Astrocyte of the cerebellum (primary cell): ENCODE data around the gene PDLIM7.

ENCODE experiments used
- DNase-seq: peaks from one replicate; pipeline ENCODE4 v3.0.0-alpha.2; 2011; ENCODE audit warnings: low read depth
- H3K4me3 ChIP-seq: 2 replicates; pipeline ENCODE4 v1.5.1; 2011; ENCODE audit warnings: mild to moderate bottlenecking, low read depth, low read length, moderate library complexity
- in situ Hi-C: cut with HindIII; loops from 2 replicates; pipeline ENCODE4 v1.10.0; 2017; ENCODE audit warnings: low sequenced_read_pairs
- TF ChIP-seq, protein P1 (sequence below): IDR thresholded peaks from 2 replicates; pipeline ENCODE4 v1.5.1; 2012; ENCODE audit warnings: low read length, low read depth, moderate library complexity, mild to moderate bottlenecking; ENCODE audit errors: missing control alignments

Gene PDLIM7

DNA sequence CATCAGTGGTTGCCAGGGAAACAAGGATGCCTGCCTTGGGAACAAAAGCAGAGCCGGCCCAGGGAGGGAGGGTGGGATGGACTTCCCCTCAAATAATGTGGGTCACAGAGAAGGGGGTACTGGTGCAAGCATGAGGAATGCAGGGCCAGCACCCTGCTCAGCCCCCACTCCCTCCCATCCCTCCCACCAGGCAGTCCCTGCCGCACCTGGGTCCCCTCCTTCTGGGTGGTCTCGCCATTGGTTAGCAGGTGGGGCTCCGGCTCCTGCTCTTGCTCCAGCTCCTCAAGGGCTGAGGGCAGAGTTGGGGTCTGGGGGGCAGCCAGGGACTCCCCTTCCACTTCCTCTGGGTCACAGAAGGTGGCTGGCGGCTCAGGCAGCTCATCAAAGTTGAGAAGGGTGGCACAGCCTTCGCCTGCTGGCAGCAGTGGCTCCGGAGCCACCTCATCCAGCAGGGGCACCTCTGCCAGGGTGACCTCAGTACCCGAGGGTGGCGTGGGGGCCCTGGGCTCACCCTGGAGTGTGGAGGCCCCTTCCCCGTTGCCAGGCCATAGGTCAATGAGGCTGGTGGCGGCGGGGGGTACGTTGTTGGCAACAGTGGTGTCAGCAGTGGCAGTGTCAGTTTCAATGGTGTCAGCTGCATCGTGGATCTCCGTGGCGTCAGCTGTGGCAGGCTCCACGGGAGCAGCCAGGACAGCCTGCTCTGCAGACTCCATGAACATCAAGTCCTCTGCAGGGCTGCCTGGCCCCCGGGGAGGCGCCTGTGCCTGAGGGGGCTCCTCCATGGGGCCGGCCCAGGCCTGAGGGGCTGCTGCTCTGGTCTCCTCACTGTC, 39.3 kb downstream of the PDLIM7 start:
- TF ChIP-seq, protein P1, sequence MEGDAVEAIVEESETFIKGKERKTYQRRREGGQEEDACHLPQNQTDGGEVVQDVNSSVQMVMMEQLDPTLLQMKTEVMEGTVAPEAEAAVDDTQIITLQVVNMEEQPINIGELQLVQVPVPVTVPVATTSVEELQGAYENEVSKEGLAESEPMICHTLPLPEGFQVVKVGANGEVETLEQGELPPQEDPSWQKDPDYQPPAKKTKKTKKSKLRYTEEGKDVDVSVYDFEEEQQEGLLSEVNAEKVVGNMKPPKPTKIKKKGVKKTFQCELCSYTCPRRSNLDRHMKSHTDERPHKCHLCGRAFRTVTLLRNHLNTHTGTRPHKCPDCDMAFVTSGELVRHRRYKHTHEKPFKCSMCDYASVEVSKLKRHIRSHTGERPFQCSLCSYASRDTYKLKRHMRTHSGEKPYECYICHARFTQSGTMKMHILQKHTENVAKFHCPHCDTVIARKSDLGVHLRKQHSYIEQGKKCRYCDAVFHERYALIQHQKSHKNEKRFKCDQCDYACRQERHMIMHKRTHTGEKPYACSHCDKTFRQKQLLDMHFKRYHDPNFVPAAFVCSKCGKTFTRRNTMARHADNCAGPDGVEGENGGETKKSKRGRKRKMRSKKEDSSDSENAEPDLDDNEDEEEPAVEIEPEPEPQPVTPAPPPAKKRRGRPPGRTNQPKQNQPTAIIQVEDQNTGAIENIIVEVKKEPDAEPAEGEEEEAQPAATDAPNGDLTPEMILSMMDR = no peak
- DNase-seq = no peak
- in situ Hi-C loops = no loop called here
- H3K4me3 ChIP-seq = no peak overlapping the region

DNA sequence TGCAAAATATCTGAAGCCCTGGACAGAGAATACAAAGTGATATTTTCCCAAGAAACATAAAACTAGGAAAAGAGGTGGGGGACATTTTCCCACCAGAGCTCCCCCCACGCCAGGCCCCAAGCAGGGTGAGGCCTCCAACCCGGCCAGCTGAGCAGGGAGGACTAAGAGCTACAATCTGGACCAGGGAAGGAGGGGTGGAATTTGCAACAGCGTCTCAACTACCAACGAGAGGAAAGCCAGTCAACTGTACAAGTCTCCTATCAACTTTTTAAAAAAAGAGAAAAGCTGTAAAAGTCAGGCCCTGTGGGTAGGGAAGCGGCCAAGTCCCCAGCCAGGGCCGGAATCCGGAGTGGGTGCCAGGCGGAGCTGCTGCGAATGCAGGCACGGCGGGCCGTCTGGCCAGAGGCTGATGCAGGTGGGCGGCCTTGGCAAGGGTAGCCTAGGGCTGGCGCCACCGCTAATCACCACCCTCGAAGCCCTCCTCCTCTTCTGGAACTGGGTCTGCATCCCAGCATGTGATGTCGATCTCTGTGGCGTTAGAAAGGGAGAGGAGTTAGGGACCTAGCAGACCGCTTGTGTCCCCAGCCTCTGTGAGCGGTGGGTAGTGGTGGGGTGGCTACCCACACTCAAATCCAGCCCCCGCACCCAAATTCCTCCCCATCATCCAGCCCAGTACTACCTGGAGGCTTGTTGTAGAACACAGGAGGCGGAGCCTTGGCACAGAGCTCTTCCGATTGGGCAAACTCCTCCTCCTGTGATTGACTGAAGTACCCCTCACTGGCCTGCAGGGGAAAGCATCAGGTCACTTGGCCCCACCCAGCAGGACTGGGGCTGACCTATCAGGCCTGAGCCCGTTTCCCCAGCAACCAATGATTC, 40.2 kb downstream of the PDLIM7 start:
- TF ChIP-seq, protein P1 = peak; percentile 73
- peak; percentile 95 for DNase-seq
- no peak overlapping the region for H3K4me3 ChIP-seq
- in situ Hi-C loops = no loop called here

DNA sequence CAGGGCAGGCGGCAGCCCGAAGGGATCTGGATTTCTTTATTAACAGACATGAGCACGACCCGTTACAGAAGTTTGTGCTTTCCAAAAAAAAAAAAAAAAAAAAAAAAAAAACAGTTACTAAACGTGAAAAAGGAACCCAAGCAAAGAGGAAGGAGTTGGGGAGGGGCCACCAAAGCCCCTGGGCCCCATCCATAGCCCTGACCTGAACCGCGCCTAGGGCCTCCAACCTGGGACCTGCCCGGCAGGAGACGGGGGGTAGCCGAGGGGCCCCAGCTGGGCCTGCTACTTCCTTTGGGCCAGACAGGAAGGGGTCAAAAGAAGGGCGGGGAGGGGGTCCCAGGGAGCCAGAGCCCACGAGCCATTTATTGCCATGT, 40.8 kb downstream of the PDLIM7 start:
- no peak for DNase-seq
- TF ChIP-seq, protein P1 = no peak
- in situ Hi-C loops = no loop called here

DNA sequence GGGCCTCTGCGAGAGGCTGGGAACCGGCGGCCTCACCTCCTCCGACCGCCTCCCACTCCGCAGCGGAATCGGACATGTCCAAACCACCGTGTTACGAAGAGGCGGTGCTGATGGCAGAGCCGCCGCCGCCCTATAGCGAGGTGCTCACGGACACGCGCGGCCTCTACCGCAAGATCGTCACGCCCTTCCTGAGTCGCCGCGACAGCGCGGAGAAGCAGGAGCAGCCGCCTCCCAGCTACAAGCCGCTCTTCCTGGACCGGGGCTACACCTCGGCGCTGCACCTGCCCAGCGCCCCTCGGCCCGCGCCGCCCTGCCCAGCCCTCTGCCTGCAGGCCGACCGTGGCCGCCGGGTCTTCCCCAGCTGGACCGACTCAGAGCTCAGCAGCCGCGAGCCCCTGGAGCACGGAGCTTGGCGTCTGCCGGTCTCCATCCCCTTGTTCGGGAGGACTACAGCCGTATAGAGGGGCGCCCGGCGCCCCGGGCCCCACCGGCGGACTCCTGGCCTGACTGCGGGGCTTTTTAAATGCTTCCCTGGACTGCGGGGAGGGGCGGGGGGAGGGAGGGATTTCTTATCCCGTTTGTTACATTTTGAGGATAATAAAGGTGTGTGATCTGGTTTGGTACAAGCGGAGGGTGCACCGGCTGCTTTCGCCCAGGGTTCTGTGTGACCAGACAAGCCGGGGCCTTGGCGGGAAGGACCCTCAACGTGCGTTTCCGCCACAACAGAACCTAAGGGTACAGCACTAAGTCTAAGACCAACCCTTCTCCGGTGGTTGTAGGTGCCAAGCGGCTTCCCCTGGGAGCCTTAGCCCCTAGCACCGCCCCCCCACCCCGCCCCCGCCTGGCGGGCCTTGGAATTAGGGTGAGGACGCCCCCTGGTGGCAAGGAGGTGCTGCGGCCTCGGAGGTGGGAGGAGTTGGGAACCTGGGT, 41.5 kb downstream of the PDLIM7 start:
- TF ChIP-seq, protein P1 = peak; percentile 94
- H3K4me3 ChIP-seq = peak overlapping the region; percentile 34
- DNase-seq = peak; percentile 79
- in situ Hi-C loops = no loop called here

More for the DNA sequence above, 40.8 kb downstream of the PDLIM7 start:
- H3K4me3 ChIP-seq = no peak overlapping the region

DNA sequence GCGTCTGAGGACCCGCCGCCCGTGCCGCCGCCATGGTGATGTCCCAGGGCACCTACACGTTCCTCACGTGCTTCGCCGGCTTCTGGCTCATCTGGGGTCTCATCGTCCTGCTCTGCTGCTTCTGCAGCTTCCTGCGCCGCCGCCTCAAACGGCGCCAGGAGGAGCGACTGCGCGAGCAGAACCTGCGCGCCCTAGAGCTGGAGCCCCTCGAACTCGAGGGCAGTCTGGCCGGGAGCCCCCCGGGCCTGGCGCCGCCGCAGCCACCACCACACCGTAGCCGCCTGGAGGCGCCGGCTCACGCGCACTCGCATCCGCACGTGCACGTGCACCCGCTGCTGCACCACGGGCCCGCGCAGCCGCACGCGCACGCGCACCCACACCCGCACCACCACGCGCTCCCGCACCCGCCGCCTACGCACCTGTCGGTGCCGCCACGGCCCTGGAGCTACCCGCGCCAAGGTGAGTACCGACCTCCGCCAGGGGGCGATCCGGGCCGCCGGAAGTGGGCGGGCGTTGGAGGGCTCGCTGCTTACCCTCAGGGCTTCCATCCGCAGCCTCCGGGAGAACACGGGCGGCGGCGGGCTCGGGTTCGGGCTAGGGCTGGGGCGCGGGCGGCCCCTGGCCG, 42.3 kb downstream of the PDLIM7 start:
- in situ Hi-C loops = no loop called here
- TF ChIP-seq, protein P1 = peak; percentile 65
- peak overlapping the region; percentile 34 for H3K4me3 ChIP-seq
- no peak for DNase-seq
